RPMI8226 (cell line): ENCODE measurements around the gene ZNF544.
"Not testable (repeated sequence)": the region's sequence is repeated elsewhere in the genome, so short reads cannot be mapped to it uniquely, and the experiment has no call there.

Experiments used
- DNase-seq: peaks from one replicate; pipeline ENCODE4 v3.0.0-alpha.2; 2015

ZNF544 gene

GRCh38 chr19:58305932-58306323 lies 77.2 kb downstream of the ZNF544 start:
- DNase-seq: peak; percentile 66

DNA sequence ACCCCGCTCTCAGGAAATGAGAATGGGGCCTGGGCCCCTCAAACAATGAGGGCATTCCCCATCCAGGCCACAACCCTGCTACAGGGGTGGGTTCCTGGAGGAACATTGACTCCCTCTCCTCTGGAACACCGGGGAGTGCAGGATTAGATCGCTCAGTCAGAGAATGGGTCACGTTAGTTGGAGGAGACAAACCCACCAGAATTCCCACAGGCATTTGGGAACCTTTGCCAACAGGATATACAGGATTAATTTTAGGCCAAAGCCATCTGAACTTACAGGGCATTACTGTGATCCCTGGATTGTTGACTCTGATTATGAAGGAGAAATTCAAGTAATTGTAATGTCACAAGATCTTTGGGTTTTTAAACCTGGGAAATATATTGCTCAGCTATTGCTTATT lies 79.0 kb downstream of the ZNF544 start:
- DNase-seq: no peak

DNA sequence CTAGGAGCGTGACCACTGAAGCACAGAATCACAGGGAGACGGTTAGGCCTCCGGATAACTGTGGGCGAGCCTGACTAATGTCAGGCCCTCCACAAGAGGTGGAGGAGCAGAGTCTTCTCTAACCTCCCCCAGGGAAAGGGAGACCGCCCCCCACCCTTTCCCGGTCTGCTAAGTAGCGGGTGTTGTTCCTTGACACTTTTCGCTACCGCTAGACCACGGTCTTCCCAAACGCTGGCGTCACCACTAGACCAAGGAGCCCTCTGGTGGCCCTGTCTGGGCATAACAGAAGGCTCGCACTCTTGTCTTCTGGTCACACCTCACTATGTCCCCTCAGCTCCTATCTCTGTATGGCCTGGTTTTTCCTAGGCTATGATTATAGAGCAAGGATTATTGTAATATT lies 82.0 kb downstream of the ZNF544 start:
- DNase-seq: not testable (repeated sequence)

GRCh38 chr19:58311345-58311865 lies 82.7 kb downstream of the ZNF544 start:
- DNase-seq: no peak
